C4-2B (cell line): Measurements from ENCODE around the gene OR51B4.

Experiments
- CTCF ChIP-seq: fragments of 450-650 bp; conservative IDR thresholded peaks from 2 replicates; pipeline ENCODE4 v1.5.1; 2017; ENCODE audit warnings: mild to moderate bottlenecking
- ZFX ChIP-seq: fragments of 450-650 bp; IDR thresholded peaks from 2 replicates; pipeline ENCODE4 v1.6.1; 2017

- TF ChIP-seq ZFX (no peak), CTCF (no peak)
Measured at GRCh38 chr11:5269715-5270147, 32.0 kb downstream of the OR51B4 start, which contains the start of gene HBE1.
